AG04449 (cell line): ENCODE data around the gene ORC4.
"Not testable (repeated sequence)": the region's sequence is repeated elsewhere in the genome, so short reads cannot be mapped to it uniquely, and the experiment has no call there.

Source experiments
- CTCF ChIA-PET: fragments of 350-600 bp; formaldehyde crosslinking; extraction: SDS; loops from one replicate; lab custom pipeline; 2021; ENCODE audit warnings: antibody characterized with exemption; lab: Yijun Ruan, JAX
- POLR2A ChIA-PET: fragments of 400-600, 350-600 bp; formaldehyde crosslinking; extraction: SDS; loops from one replicate; lab custom pipeline; 2020; ENCODE audit warnings: antibody characterized with exemption, inconsistent platforms; lab: Yijun Ruan, JAX
- DNase-seq: peaks from one replicate; pipeline ENCODE4 v3.0.0-alpha.2; 2010; ENCODE audit warnings: low read depth, low spot score
- H3K4me3 ChIP-seq: 2 replicates; pipeline ENCODE4 v1.5.1; 2011; ENCODE audit warnings: low read depth, mild to moderate bottlenecking, control low read depth, low read length
- CTCF ChIP-seq: IDR thresholded peaks from one replicate; pipeline ENCODE4 v1.5.1; 2011; ENCODE audit warnings: mild to moderate bottlenecking, moderate library complexity, low read length, control low read depth, inconsistent platforms; ENCODE audit not compliant: insufficient read depth; ENCODE audit errors: missing control alignments

The ORC4 gene

GRCh38 chr2:148013876-148014275 lies 6.7 kb downstream of the ORC4 start:
- DNase-seq = no peak
- no peak for TF ChIP-seq CTCF
- CTCF ChIA-PET = interaction anchor here (0.6 kb wide), 1 partner anchor 24 kb away, joined by 3 read pairs; no protein-coding TSS in a partner anchor
- H3K4me3 ChIP-seq = no peak overlapping the region
- POLR2A ChIA-PET = no interaction called here

GRCh38 chr2:148008411-148008810 lies 12.1 kb downstream of the ORC4 start:
- CTCF ChIA-PET, DNase-seq, POLR2A ChIA-PET, H3K4me3 ChIP-seq: not testable (repeated sequence)

- POLR2A ChIA-PET = interaction anchor here (1.1 kb wide), 1 partner anchor 14 kb away, joined by 3 read pairs; the partner anchor contains the start of gene MBD5
- CTCF ChIA-PET = interaction anchor here (0.8 to 3.5 kb wide), 2 partner anchors 15 to 17 kb away, joined by 3 to 14 read pairs; no protein-coding TSS in a partner anchor
- TF ChIP-seq CTCF = no peak
- H3K4me3 ChIP-seq = no peak overlapping the region
- no peak for DNase-seq
Measured at GRCh38 chr2:148007219-148007900, 13.2 kb downstream of the ORC4 start.

- TF ChIP-seq CTCF = no peak
- POLR2A ChIA-PET = interaction anchor here (1.1 kb wide), 1 partner anchor 15 kb away, joined by 3 read pairs; the partner anchor contains the start of gene MBD5
- CTCF ChIA-PET = interaction anchor here (0.8 to 3.5 kb wide), 3 partner anchors 13 to 16 kb away, joined by 3 to 14 read pairs (median 4); no protein-coding TSS in a partner anchor
- DNase-seq = no peak
- no peak overlapping the region for H3K4me3 ChIP-seq
Measured at GRCh38 chr2:148006249-148007007, 14.1 kb downstream of the ORC4 start.

GRCh38 chr2:148002420-148002819 lies 18.1 kb downstream of the ORC4 start:
- POLR2A ChIA-PET, DNase-seq, H3K4me3 ChIP-seq: not testable (repeated sequence)
- CTCF ChIA-PET = interaction anchor here (1.4 kb wide), 1 partner anchor 14 kb away, joined by 3 read pairs; no protein-coding TSS in a partner anchor

GRCh38 chr2:148000095-148000494 lies 20.4 kb downstream of the ORC4 start:
- POLR2A ChIA-PET = no interaction called here
- no peak overlapping the region for H3K4me3 ChIP-seq
- CTCF ChIA-PET = interaction anchor here (1.0 to 4.4 kb wide), 3 partner anchors 8 to 509 kb away, joined by 3 to 21 read pairs (median 5); no protein-coding TSS in a partner anchor
- TF ChIP-seq CTCF = no peak
- no peak for DNase-seq

GRCh38 chr2:147999126-147999525 lies 21.4 kb downstream of the ORC4 start:
- no peak for DNase-seq
- POLR2A ChIA-PET = no interaction called here
- CTCF ChIA-PET = interaction anchor here (1.3 to 4.4 kb wide), 2 partner anchors 10 to 510 kb away, joined by 5 to 21 read pairs; no protein-coding TSS in a partner anchor
- TF ChIP-seq CTCF = no peak
- no peak overlapping the region for H3K4me3 ChIP-seq
